ENCODE results near the gene NUDC. TPM values are rescaled to one million over a fixed set of nuclear protein-coding genes. Genes with fewer than 3 reads are reported as not detected.

The NUDC gene
- total and polyA plus RNA-seq, 2 of the 4 experiments (the other 2 are of a cell fraction), result 34.8 to 89.8 TPM

- no peak overlapping the region for H3K4me3 ChIP-seq (ENCODE audit: insufficient read depth, low read depth, low read length)
- no peak overlapping the region for H3K4ac ChIP-seq (ENCODE audit: low read depth, low read length)
- no peak overlapping the region for H3K4me2 ChIP-seq (ENCODE audit: low read depth, low read length)
- H2BK15ac ChIP-seq (ENCODE audit: low read depth, low read length), result no peak overlapping the region
- H3K36me3 ChIP-seq (ENCODE audit: control insufficient read depth, insufficient read depth, low read length), result no peaks in the 10 kb centered on the region
- no peak overlapping the region for H3K23ac ChIP-seq (ENCODE audit: low read depth, low read length)
- in situ Hi-C loops (cut with MboI; ENCODE audit: low sequenced_read_pairs), result no loop called here
- H2BK5ac ChIP-seq (ENCODE audit: low read depth, low read length, poor library complexity, severe bottlenecking), result no peak overlapping the region
- H3K9ac ChIP-seq (ENCODE audit: low read depth, low read length), result no peak overlapping the region
- H3K79me1 ChIP-seq (ENCODE audit: low read depth in 1 of 2, low read length in 2 of 2), result no peaks in the 10 kb centered on the region
- dilution Hi-C loops (cut with HindIII; ENCODE audit: low sequenced_read_pairs, unreplicated experiment), result no loop called here
- DNase-seq (no peak), ATAC-seq (ENCODE audit: low read depth) (no peak)
- H3K9me1 ChIP-seq (ENCODE audit: insufficient read depth, low read length), result peaks cover 10% of the 10 kb centered on the region
- peaks cover 21% of the 10 kb centered on the region for H3K4me1 ChIP-seq (ENCODE audit: control insufficient read depth, insufficient read depth, low read length)
- intact Hi-C loops (cut with micrococcal nuclease), result no loop called here
- no TSS peak for BruUV-seq (replicated peaks)
- no CpG with 5 or more reads among the region's 13 CpGs for WGBS, 2 experiments (ENCODE audit: extremely low coverage in 2 of 2, insufficient read length in 1 of 2)
- H3K27ac ChIP-seq (ENCODE audit: insufficient read depth, low read length), result no peak overlapping the region
- H3K14ac ChIP-seq (replicated peaks; ENCODE audit: low read depth, low read length), result no peak overlapping the region
- no peak for TF ChIP-seq POLR2A (IDR thresholded peaks at IDR 0.05; ENCODE audit: low read depth, low read length)
- no peak overlapping the region for H4K91ac ChIP-seq (ENCODE audit: insufficient read depth, low read depth, low read length)
- no peak overlapping the region for H2AK5ac ChIP-seq (ENCODE audit: low read depth, low read length)
- H4K20me1 ChIP-seq (ENCODE audit: insufficient read depth, low read length), result peaks cover 3% of the 10 kb centered on the region; the same call in 1 of the 2 replicates
- H2AK9ac ChIP-seq (replicated peaks; ENCODE audit: low read depth, low read length, poor library complexity), result no peak overlapping the region
- H3K18ac ChIP-seq (ENCODE audit: low read depth, low read length), result no peak overlapping the region
- no peak overlapping the region for H2BK20ac ChIP-seq (ENCODE audit: low read depth, low read length)
- peak overlapping the region; percentile 56 for H2AFZ ChIP-seq (replicated peaks; ENCODE audit: low read length, poor library complexity)
- H4K5ac ChIP-seq (ENCODE audit: low read depth, low read length), result no peak overlapping the region
- ChIA-PET POLR2A (ENCODE audit: unreplicated experiment) (no interaction called here), CTCF (no interaction called here)
- peaks cover 7% of the 10 kb centered on the region for H3K9me3 ChIP-seq (ENCODE audit: control insufficient read depth, insufficient read depth, low read length)
- H4K8ac ChIP-seq (ENCODE audit: low read depth in 2 of 2, low read length in 2 of 2), result no peak overlapping the region
- no peak overlapping the region for H3K56ac ChIP-seq (ENCODE audit: extremely low read depth, insufficient read depth, low read length)
- peaks cover 11% of the 10 kb centered on the region for H3K27me3 ChIP-seq (ENCODE audit: control insufficient read depth, insufficient read depth, low read length)
- H2BK120ac ChIP-seq (ENCODE audit: low read depth, low read length), result no peak overlapping the region
These were observed 37.7 kb downstream of the NUDC start for GRCh38 chr1:26959270-26959669.

All from IMR-90 (cell line).